WTC11 (cell line): ENCODE measurements around the gene PTTG1IP2. TPM values are rescaled to one million over a fixed set of nuclear protein-coding genes. Genes with fewer than 3 reads are reported as not detected.

ENCODE experiments used
- ATAC-seq: fragments of 200-7000 bp; cut with Tn5 transposase; 2 replicates; pipeline ENCODE4 v1.10.0; 2021; ENCODE audit warnings: mild to moderate bottlenecking, moderate library complexity
- CTCF ChIA-PET: fragments of 300-600 bp; sonication (Branson Sonifier 250); formaldehyde crosslinking; loops from one replicate; lab custom pipeline; 2021; ENCODE audit warnings: antibody characterized with exemption; lab: Charles Lee
- POLR2A ChIA-PET: fragments of 350-600 bp; sonication (Branson Sonifier 250); formaldehyde crosslinking; loops from one replicate; lab custom pipeline; 2021; ENCODE audit warnings: antibody characterized with exemption; lab: Charles Lee
- DNase-seq: peaks from one replicate; pipeline ENCODE4 v3.0.0; 2021; ENCODE audit warnings: low spot score
- H3K27ac Mint-ChIP-seq: 2 replicates; pipeline ENCODE4 v1.8.0; 2021; ENCODE audit warnings: mixed read lengths
- H3K27me3 Mint-ChIP-seq: 2 replicates; pipeline ENCODE4 v1.8.0; 2021; ENCODE audit warnings: low read depth, mild to moderate bottlenecking, moderate library complexity, mixed read lengths
- H3K36me3 Mint-ChIP-seq: 2 replicates; pipeline ENCODE4 v1.8.0; 2021; ENCODE audit warnings: mixed read lengths
- H3K4me1 Mint-ChIP-seq: 2 replicates; pipeline ENCODE4 v1.8.0; 2022; ENCODE audit warnings: mixed read lengths
- H3K4me3 Mint-ChIP-seq: 2 replicates; pipeline ENCODE4 v1.8.0; 2021; ENCODE audit warnings: mild to moderate bottlenecking, moderate library complexity, mixed read lengths
- H3K9me3 Mint-ChIP-seq: 2 replicates; pipeline ENCODE4 v1.8.0; 2021; ENCODE audit warnings: mixed read lengths
- CREM ChIP-seq: sonication (generic); formaldehyde crosslinking; IDR thresholded peaks from 2 replicates; pipeline ENCODE4 v1.8.1; 2022; ENCODE audit warnings: mild to moderate bottlenecking, missing genetic modification reagents, moderate library complexity
- ESRRA ChIP-seq: sonication (generic); formaldehyde crosslinking; IDR thresholded peaks from 2 replicates; pipeline ENCODE4 v1.8.1; 2022; ENCODE audit warnings: mild to moderate bottlenecking, missing genetic modification reagents, borderline replicate concordance
- ETV6 ChIP-seq: sonication (generic); formaldehyde crosslinking; IDR thresholded peaks from 2 replicates; pipeline ENCODE4 v1.8.1; 2022; ENCODE audit warnings: mild to moderate bottlenecking, missing genetic modification reagents
- FOXP1 ChIP-seq: sonication (generic); formaldehyde crosslinking; IDR thresholded peaks from 2 replicates; pipeline ENCODE4 v1.8.0; 2022; ENCODE audit warnings: missing genetic modification reagents, mild to moderate bottlenecking, moderate library complexity, borderline replicate concordance
- GTF2I ChIP-seq: fragments of 250-450 bp; sonication (Bioruptor Pico); conservative IDR thresholded peaks from 2 replicates; pipeline ENCODE4 v1.4.0; 2021; ENCODE audit warnings: mild to moderate bottlenecking
- JUN ChIP-seq: sonication (generic); formaldehyde crosslinking; IDR thresholded peaks from 2 replicates; pipeline ENCODE4 v1.8.0; 2023; ENCODE audit warnings: mild to moderate bottlenecking, missing genetic modification reagents
- NR2C2 ChIP-seq: sonication (generic); formaldehyde crosslinking; IDR thresholded peaks from 2 replicates; pipeline ENCODE4 v1.8.0; 2022; ENCODE audit warnings: mild to moderate bottlenecking, missing genetic modification reagents
- OVOL2 ChIP-seq: fragments of 250-450 bp; sonication (Bioruptor Pico); IDR thresholded peaks from 2 replicates; pipeline ENCODE4 v1.9.0; 2021; ENCODE audit warnings: mild to moderate bottlenecking, borderline replicate concordance
- SP1 ChIP-seq: sonication (generic); formaldehyde crosslinking; conservative IDR thresholded peaks from 2 replicates; pipeline ENCODE4 v1.8.1; 2022; ENCODE audit warnings: missing genetic modification reagents
- ZNF138 ChIP-seq: sonication (generic); formaldehyde crosslinking; conservative IDR thresholded peaks from 2 replicates; pipeline ENCODE4 v1.8.1; 2022; ENCODE audit warnings: mild to moderate bottlenecking, moderate library complexity, missing genetic modification reagents
- ZNF317 ChIP-seq: sonication (generic); formaldehyde crosslinking; IDR thresholded peaks from 2 replicates; pipeline ENCODE4 v1.8.1; 2023; ENCODE audit warnings: low read depth, mild to moderate bottlenecking, moderate library complexity, missing genetic modification reagents, borderline replicate concordance
- ZNF416 ChIP-seq: fragments of 250-450 bp; sonication (Bioruptor Pico); IDR thresholded peaks from 2 replicates; pipeline ENCODE4 v1.9.0; 2021; ENCODE audit warnings: mild to moderate bottlenecking, inconsistent platforms
- ZNF423 ChIP-seq: fragments of 250-450 bp; sonication (Bioruptor Pico); IDR thresholded peaks from 2 replicates; pipeline ENCODE4 v2.1.2; 2022; ENCODE audit warnings: mild to moderate bottlenecking, moderate library complexity
- total RNA-seq: library from RNA; stranded (reverse); gene quantifications from 3 replicates; pipeline ENCODE4 v1.2.3, GENCODE V29; 2021
- TF ChIP-seq, protein P1 (sequence below): sonication (generic); formaldehyde crosslinking; IDR thresholded peaks from 2 replicates; pipeline ENCODE4 v1.8.0; 2023; ENCODE audit warnings: missing genetic modification reagents, mild to moderate bottlenecking, borderline replicate concordance
- TF ChIP-seq, protein P2 (sequence below): fragments of 200-600 bp; IDR thresholded peaks from 2 replicates; pipeline ENCODE4 v1.8.0; 2022; ENCODE audit warnings: antibody characterized with exemption
- TF ChIP-seq, protein P3 (sequence below): sonication (generic); formaldehyde crosslinking; IDR thresholded peaks from 2 replicates; pipeline ENCODE4 v1.8.1; 2022; ENCODE audit warnings: mild to moderate bottlenecking, moderate library complexity, missing genetic modification reagents
- TF ChIP-seq, protein P4 (sequence below): sonication (generic); formaldehyde crosslinking; conservative IDR thresholded peaks from 2 replicates; pipeline ENCODE4 v1.8.1; 2023; ENCODE audit warnings: mild to moderate bottlenecking, low read depth, missing genetic modification reagents, moderate library complexity
- TF ChIP-seq, protein P5 (sequence below): fragments of 250-450 bp; sonication (Bioruptor Pico); IDR thresholded peaks from 2 replicates; pipeline ENCODE4 v2.1.2; 2022; ENCODE audit warnings: mild to moderate bottlenecking, moderate library complexity
- TF ChIP-seq, protein P6 (sequence below): sonication (generic); formaldehyde crosslinking; IDR thresholded peaks from 2 replicates; pipeline ENCODE4 v1.8.1; 2023; ENCODE audit warnings: mild to moderate bottlenecking, missing genetic modification reagents

Gene PTTG1IP2
- total RNA-seq, 1 experiment from 2014 or later: not detected

DNA sequence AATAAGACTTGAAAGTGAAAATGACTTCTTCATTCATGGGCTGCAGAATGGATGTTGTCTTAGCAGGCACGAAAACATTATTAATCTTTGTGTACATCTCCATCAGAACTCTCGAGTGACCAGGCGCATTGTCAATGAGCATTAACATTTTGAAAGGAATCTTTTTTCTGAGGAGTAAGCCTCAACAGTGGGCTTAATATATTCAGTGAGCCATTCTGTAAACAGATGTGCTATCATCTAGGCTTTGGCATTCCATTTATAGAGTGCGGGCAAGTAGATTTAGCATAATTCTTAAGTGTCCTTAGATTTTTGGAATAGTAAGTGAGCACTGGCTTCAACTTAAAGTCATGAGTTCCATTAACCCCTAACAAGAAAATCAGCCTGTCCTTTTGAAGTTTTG is 33.1 kb downstream of the PTTG1IP2 start:
- peaks cover 9% of the 10 kb centered on the region for H3K4me1 Mint-ChIP-seq
- POLR2A ChIA-PET: no interaction called here

More for the DNA sequence above, 33.1 kb downstream of the PTTG1IP2 start:
- ATAC-seq (no peak), DNase-seq (no peak)
- Mint-ChIP-seq H3K27me3 (no peaks in the 10 kb centered on the region), H3K4me3 (no peak overlapping the region), H3K27ac (no peak overlapping the region), H3K9me3 (peaks cover 5% of the 10 kb centered on the region; the same call in 1 of the 2 replicates), H3K36me3 (no peaks in the 10 kb centered on the region)
- no peak for TF ChIP-seq SP1 (CRISPR knock-in tag)
- TF ChIP-seq GTF2I (CRISPR knock-in tag): no peak
- no peak for TF ChIP-seq CREM (CRISPR knock-in tag)
- TF ChIP-seq, protein P1, sequence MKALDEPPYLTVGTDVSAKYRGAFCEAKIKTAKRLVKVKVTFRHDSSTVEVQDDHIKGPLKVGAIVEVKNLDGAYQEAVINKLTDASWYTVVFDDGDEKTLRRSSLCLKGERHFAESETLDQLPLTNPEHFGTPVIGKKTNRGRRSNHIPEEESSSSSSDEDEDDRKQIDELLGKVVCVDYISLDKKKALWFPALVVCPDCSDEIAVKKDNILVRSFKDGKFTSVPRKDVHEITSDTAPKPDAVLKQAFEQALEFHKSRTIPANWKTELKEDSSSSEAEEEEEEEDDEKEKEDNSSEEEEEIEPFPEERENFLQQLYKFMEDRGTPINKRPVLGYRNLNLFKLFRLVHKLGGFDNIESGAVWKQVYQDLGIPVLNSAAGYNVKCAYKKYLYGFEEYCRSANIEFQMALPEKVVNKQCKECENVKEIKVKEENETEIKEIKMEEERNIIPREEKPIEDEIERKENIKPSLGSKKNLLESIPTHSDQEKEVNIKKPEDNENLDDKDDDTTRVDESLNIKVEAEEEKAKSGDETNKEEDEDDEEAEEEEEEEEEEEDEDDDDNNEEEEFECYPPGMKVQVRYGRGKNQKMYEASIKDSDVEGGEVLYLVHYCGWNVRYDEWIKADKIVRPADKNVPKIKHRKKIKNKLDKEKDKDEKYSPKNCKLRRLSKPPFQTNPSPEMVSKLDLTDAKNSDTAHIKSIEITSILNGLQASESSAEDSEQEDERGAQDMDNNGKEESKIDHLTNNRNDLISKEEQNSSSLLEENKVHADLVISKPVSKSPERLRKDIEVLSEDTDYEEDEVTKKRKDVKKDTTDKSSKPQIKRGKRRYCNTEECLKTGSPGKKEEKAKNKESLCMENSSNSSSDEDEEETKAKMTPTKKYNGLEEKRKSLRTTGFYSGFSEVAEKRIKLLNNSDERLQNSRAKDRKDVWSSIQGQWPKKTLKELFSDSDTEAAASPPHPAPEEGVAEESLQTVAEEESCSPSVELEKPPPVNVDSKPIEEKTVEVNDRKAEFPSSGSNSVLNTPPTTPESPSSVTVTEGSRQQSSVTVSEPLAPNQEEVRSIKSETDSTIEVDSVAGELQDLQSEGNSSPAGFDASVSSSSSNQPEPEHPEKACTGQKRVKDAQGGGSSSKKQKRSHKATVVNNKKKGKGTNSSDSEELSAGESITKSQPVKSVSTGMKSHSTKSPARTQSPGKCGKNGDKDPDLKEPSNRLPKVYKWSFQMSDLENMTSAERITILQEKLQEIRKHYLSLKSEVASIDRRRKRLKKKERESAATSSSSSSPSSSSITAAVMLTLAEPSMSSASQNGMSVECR (CRISPR knock-in tag): no peak
- TF ChIP-seq, protein P2, sequence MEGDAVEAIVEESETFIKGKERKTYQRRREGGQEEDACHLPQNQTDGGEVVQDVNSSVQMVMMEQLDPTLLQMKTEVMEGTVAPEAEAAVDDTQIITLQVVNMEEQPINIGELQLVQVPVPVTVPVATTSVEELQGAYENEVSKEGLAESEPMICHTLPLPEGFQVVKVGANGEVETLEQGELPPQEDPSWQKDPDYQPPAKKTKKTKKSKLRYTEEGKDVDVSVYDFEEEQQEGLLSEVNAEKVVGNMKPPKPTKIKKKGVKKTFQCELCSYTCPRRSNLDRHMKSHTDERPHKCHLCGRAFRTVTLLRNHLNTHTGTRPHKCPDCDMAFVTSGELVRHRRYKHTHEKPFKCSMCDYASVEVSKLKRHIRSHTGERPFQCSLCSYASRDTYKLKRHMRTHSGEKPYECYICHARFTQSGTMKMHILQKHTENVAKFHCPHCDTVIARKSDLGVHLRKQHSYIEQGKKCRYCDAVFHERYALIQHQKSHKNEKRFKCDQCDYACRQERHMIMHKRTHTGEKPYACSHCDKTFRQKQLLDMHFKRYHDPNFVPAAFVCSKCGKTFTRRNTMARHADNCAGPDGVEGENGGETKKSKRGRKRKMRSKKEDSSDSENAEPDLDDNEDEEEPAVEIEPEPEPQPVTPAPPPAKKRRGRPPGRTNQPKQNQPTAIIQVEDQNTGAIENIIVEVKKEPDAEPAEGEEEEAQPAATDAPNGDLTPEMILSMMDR: no peak
- TF ChIP-seq, protein P3, sequence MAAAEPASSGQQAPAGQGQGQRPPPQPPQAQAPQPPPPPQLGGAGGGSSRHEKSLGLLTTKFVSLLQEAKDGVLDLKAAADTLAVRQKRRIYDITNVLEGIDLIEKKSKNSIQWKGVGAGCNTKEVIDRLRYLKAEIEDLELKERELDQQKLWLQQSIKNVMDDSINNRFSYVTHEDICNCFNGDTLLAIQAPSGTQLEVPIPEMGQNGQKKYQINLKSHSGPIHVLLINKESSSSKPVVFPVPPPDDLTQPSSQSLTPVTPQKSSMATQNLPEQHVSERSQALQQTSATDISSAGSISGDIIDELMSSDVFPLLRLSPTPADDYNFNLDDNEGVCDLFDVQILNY (CRISPR knock-in tag): no peak
- no peak for TF ChIP-seq OVOL2 (CRISPR knock-in tag)
- TF ChIP-seq, protein P4, sequence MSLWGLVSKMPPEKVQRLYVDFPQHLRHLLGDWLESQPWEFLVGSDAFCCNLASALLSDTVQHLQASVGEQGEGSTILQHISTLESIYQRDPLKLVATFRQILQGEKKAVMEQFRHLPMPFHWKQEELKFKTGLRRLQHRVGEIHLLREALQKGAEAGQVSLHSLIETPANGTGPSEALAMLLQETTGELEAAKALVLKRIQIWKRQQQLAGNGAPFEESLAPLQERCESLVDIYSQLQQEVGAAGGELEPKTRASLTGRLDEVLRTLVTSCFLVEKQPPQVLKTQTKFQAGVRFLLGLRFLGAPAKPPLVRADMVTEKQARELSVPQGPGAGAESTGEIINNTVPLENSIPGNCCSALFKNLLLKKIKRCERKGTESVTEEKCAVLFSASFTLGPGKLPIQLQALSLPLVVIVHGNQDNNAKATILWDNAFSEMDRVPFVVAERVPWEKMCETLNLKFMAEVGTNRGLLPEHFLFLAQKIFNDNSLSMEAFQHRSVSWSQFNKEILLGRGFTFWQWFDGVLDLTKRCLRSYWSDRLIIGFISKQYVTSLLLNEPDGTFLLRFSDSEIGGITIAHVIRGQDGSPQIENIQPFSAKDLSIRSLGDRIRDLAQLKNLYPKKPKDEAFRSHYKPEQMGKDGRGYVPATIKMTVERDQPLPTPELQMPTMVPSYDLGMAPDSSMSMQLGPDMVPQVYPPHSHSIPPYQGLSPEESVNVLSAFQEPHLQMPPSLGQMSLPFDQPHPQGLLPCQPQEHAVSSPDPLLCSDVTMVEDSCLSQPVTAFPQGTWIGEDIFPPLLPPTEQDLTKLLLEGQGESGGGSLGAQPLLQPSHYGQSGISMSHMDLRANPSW (CRISPR knock-in tag): no peak
- TF ChIP-seq ZNF317: no peak
- TF ChIP-seq ESRRA (CRISPR knock-in tag): no peak
- TF ChIP-seq, protein P5, sequence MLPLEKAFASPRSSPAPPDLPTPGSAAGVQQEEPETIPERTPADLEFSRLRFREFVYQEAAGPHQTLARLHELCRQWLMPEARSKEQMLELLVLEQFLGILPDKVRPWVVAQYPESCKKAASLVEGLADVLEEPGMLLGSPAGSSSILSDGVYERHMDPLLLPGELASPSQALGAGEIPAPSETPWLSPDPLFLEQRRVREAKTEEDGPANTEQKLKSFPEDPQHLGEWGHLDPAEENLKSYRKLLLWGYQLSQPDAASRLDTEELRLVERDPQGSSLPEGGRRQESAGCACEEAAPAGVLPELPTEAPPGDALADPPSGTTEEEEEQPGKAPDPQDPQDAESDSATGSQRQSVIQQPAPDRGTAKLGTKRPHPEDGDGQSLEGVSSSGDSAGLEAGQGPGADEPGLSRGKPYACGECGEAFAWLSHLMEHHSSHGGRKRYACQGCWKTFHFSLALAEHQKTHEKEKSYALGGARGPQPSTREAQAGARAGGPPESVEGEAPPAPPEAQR (CRISPR knock-in tag): no peak
- TF ChIP-seq ZNF138: no peak
- TF ChIP-seq ZNF416 (CRISPR knock-in tag): no peak
- TF ChIP-seq FOXP1 (CRISPR knock-in tag): no peak
- TF ChIP-seq ETV6 (CRISPR knock-in tag): no peak
- TF ChIP-seq, protein P6, sequence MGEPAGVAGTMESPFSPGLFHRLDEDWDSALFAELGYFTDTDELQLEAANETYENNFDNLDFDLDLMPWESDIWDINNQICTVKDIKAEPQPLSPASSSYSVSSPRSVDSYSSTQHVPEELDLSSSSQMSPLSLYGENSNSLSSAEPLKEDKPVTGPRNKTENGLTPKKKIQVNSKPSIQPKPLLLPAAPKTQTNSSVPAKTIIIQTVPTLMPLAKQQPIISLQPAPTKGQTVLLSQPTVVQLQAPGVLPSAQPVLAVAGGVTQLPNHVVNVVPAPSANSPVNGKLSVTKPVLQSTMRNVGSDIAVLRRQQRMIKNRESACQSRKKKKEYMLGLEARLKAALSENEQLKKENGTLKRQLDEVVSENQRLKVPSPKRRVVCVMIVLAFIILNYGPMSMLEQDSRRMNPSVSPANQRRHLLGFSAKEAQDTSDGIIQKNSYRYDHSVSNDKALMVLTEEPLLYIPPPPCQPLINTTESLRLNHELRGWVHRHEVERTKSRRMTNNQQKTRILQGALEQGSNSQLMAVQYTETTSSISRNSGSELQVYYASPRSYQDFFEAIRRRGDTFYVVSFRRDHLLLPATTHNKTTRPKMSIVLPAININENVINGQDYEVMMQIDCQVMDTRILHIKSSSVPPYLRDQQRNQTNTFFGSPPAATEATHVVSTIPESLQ (CRISPR knock-in tag): no peak
- no peak for TF ChIP-seq NR2C2 (CRISPR knock-in tag)
- TF ChIP-seq ZNF423 (CRISPR knock-in tag): no peak
- TF ChIP-seq JUN (CRISPR knock-in tag): no peak
- CTCF ChIA-PET: no interaction called here
